Heart right ventricle (tissue), 16 donors: ENCODE measurements around the gene ARHGEF16. TPM values are rescaled to one million over a fixed set of nuclear protein-coding genes. Genes with fewer than 3 reads are reported as not detected.
A peak's percentile ranks its signal among the peaks of the same experiment; 100 is the strongest.

Source experiments
- ATAC-seq, 8 donors: fragments of 200-7000 bp; cut with Tn5 transposase; one replicate each; pipeline ENCODE4 v1.9.1; 2020; ENCODE audit warnings: mild to moderate bottlenecking in 8 of 8, moderate library complexity in 8 of 8, moderate number of reproducible peaks in 1 of 8
- DNase-seq, 2 donors: peaks; one replicate each; pipeline ENCODE4 v3.0.0-alpha.2; 2020
- H3K27ac ChIP-seq, 10 donors: fragments of 200-600 bp; sonication (generic) in 2 of 10; one replicate each; pipeline versions ENCODE4 v1.5.0 to v1.8.0; 2020 to 2022; ENCODE audit warnings: mild to moderate bottlenecking in 3 of 10
- H3K27me3 ChIP-seq, 7 donors: fragments of 200-600 bp; one replicate each; pipeline ENCODE4 v1.8.0; 2021 to 2022; ENCODE audit warnings: mild to moderate bottlenecking in 2 of 7
- H3K36me3 ChIP-seq, 9 donors: fragments of 200-600 bp; sonication (generic) in 1 of 9; one replicate each; pipeline versions ENCODE4 v1.5.0 to v1.8.0; 2020 to 2022; ENCODE audit warnings: mild to moderate bottlenecking in 2 of 9
- H3K4me1 ChIP-seq, 9 donors: fragments of 200-600 bp; sonication (generic) in 1 of 9; one replicate each; pipeline versions ENCODE4 v1.5.0 to v1.8.0; 2020 to 2022; ENCODE audit warnings: mild to moderate bottlenecking in 4 of 9
- H3K4me3 ChIP-seq, 10 donors: fragments of 200-600 bp; sonication (generic) in 2 of 10; one replicate each; pipeline versions ENCODE4 v1.5.0 to v1.8.0; 2020 to 2022; ENCODE audit warnings: mild to moderate bottlenecking in 7 of 10, moderate library complexity in 2 of 10
- H3K9me3 ChIP-seq, 11 donors: fragments of 200-600 bp in 10 of 11; sonication (generic) in 2 of 11; one replicate each; pipeline versions ENCODE4 v1.5.0 to v1.8.0; 2013 to 2022; ENCODE audit warnings: mild to moderate bottlenecking in 2 of 11, control low read depth in 1 of 11, moderate library complexity in 1 of 11
- CTCF ChIP-seq, 9 donors: fragments of 200-600 bp; sonication (generic) in 2 of 9; IDR thresholded peaks; one replicate each; pipeline versions ENCODE4 v1.5.0 to v1.8.0; 2021 to 2022; ENCODE audit warnings: antibody characterized with exemption in 9 of 9, mild to moderate bottlenecking in 5 of 9, moderate library complexity in 1 of 9
- WGBS, 2 donors: extraction: QIAGEN DNeasy Blood & Tissue Kit; methylation state at CpG; one replicate each; pipeline ENCODE4 v1.1.7; 2013; ENCODE audit warnings: inconsistent platforms in 1 of 2; 5-methylcytosine and 5-hydroxymethylcytosine counted together
- intact Hi-C, 10 donors: fragments of 100-400 bp; cut with DNase I; formaldehyde crosslinking; loops; one replicate each; pipeline versions ENCODE4 v1.11.1 to v1.14.2; 2022
- polyA plus RNA-seq, 2 donors: library from polyadenylated mRNA; stranded (reverse); fragments of 200-250 nt; gene quantifications; one replicate each; pipeline ENCODE4 v1.2.3, GENCODE V29; 2013
- total RNA-seq, 10 donors: library from RNA; stranded (reverse); fragmentation: NEBNext Ultra II Directional in 3 of 10; extraction: Animal tissue kit (Norgen Biotek cat#: 25700) in 3 of 10; gene quantifications; one replicate each; pipeline versions ENCODE4 v1.2.1 to v1.2.4, GENCODE V29; 2021 to 2023
- donor health status: Arrhythmogenic right ventricular cardiomyopathy.
- donor health status: ischemic (EF 13 %, LVEDD 7.1; RV severe dilation, severe dysfunction).
- donor health status: healthy with polysubstance abuse.
- donor health status: DM: no; HTN: yes; CAD: no.
- donor health status: DM: no; HTN: no; CAD: no.
- donor health status: ischemic (EF 25% LVEDD 6.9; RV normal size, moderate dysfunction).
- donor health status: ischemic (EF 25% LVEDD 5.7; RV mildly dilated, moderate dysfunction).
- donor health status: healthy.
- donor health status: DM: yes; HTN: yes; CAD: no.
- donor health status: Ischemic cardiomyopathy.
- donor health status: ischemic (EF 35%, LVEDD 5.7; RV mildly dilated, moderate dysfunction).
- donor health status: nonischemic (EF 11% LVEDD 7.7; RV severe dilation, severe dysfunction).
- donor health status: DM: yes; HTN: yes; CAD: no.
- donor health status: PGD.
- donor health status: ischemic (EF 29% LVEDD 5.4; RV normal size, mild dysfunction).
- donor health status: nonischemic (EF 23%, LVEDD 6.1; RV moderate dilation, normal function).

Gene ARHGEF16
- total and polyA plus RNA-seq, 12 donors = 0.17 to 1.1 (median 0.40) TPM

GRCh38 chr1:3454811-3455618 is 550 bp downstream of the ARHGEF16 start:
- Histone ChIP-seq H3K27me3 (peaks cover 3 to 46% (median 25%) of the 10 kb centered on the region in 7 donors), H3K4me1 (peaks cover 16 to 39% (median 28%) of the 10 kb centered on the region in 9 donors), H3K27ac (peak overlapping the region in 4 of 10 donors; percentile 15 to 48 (median 24)), H3K36me3 (no peaks in the 10 kb centered on the region), H3K9me3 (no peaks in the 10 kb centered on the region), H3K4me3 (peak overlapping the region; percentile 32 to 65 (median 56))
- intact Hi-C loops = loop anchor here in 2 of 10 donors (1.0 to 10.0 kb wide), 2 partner anchors 29 to 270 kb away; no protein-coding TSS in a partner anchor
- DNase-seq (peak; percentile 46 to 63), ATAC-seq (peak in 5 of 8 donors; percentile 15 to 57 (median 27))
- WGBS, 2 donors = 11% methylated on average over 39 to 46 of the region's 46 CpGs
- TF ChIP-seq CTCF (IDR thresholded peaks at IDR 0.05) = no peak

- Histone ChIP-seq H3K4me3 (no peak overlapping the region), H3K9me3 (no peaks in the 10 kb centered on the region), H3K36me3 (no peaks in the 10 kb centered on the region), H3K27ac (no peak overlapping the region), H3K4me1 (peaks cover 16 to 48% (median 30%) of the 10 kb centered on the region in 9 donors), H3K27me3 (peaks cover 3 to 42% (median 25%) of the 10 kb centered on the region in 7 donors)
- DNase-seq (peak in 1 of 2 donors; percentile 4), ATAC-seq (no peak)
- intact Hi-C loops = loop anchor here in 1 of 10 donors (10.0 kb wide), 1 partner anchor 269 kb away; no protein-coding TSS in a partner anchor
- WGBS, 2 donors = 89 to 91% methylated on average over 18 of the region's 18 CpGs
- TF ChIP-seq CTCF (IDR thresholded peaks at IDR 0.05) = no peak
These were observed 1.4 kb downstream of the ARHGEF16 start for GRCh38 chr1:3455670-3456448.

- Histone ChIP-seq H3K9me3 (no peaks in the 10 kb centered on the region), H3K36me3 (no peaks in the 10 kb centered on the region), H3K4me3 (no peak overlapping the region), H3K4me1 (peaks cover 16 to 52% (median 30%) of the 10 kb centered on the region in 9 donors), H3K27ac (no peak overlapping the region), H3K27me3 (peaks cover 3 to 36% (median 25%) of the 10 kb centered on the region in 7 donors)
- 90 to 91% methylated on average over 12 of the region's 12 CpGs for WGBS, 2 donors
- TF ChIP-seq CTCF (IDR thresholded peaks at IDR 0.05) = no peak
- ATAC-seq (no peak), DNase-seq (peak in 1 of 2 donors; percentile 8)
- intact Hi-C loops = loop anchor here in 1 of 10 donors (10.0 kb wide), 1 partner anchor 268 kb away; no protein-coding TSS in a partner anchor
These were observed 2.0 kb downstream of the ARHGEF16 start for GRCh38 chr1:3456449-3456963.
